Stimulated activated memory B cell treated with anti-CD40 and anti-IgM and Interleukin-4, amounts not matched to agents 10 μg/mL and 1 μg/mL and 100 μg/mL, for 72 hours (primary cell): Measurements from ENCODE around the gene SCUBE2.
A peak's percentile ranks its signal among the peaks of the same experiment; 100 is the strongest.
"Not testable (repeated sequence)": the region's sequence is repeated elsewhere in the genome, so short reads cannot be mapped to it uniquely, and the experiment has no call there.

Source experiments
- ATAC-seq: fragments of 150-1000 bp; cut with Tn5 transposase; 2 replicates; pipeline ENCODE4 v1.10.0; 2021
- H3K27ac Mint-ChIP-seq: one replicate; pipeline ENCODE4 v1.8.0; 2022; ENCODE audit warnings: mild to moderate bottlenecking, mixed read lengths
- H3K27me3 Mint-ChIP-seq: one replicate; pipeline ENCODE4 v1.8.0; 2022; ENCODE audit warnings: mixed read lengths
- H3K36me3 Mint-ChIP-seq: one replicate; pipeline ENCODE4 v1.8.0; 2022; ENCODE audit warnings: mixed read lengths
- H3K4me1 Mint-ChIP-seq: one replicate; pipeline ENCODE4 v1.8.0; 2022; ENCODE audit warnings: mixed read lengths
- H3K4me3 Mint-ChIP-seq: one replicate; pipeline ENCODE4 v1.8.0; 2022; ENCODE audit warnings: mild to moderate bottlenecking, moderate library complexity, mixed read lengths
- H3K9me3 Mint-ChIP-seq: one replicate; pipeline ENCODE4 v1.8.0; 2022; ENCODE audit warnings: mixed read lengths

Gene SCUBE2

GRCh38 chr11:9121469-9121796 is 30.0 kb upstream of the SCUBE2 start:
- peaks cover 9% of the 10 kb centered on the region for H3K4me1 Mint-ChIP-seq
- no peak overlapping the region for H3K27ac Mint-ChIP-seq
- no peak overlapping the region for H3K4me3 Mint-ChIP-seq
- H3K36me3 Mint-ChIP-seq: peaks cover 6% of the 10 kb centered on the region
- H3K9me3 Mint-ChIP-seq: peaks cover 4% of the 10 kb centered on the region
- ATAC-seq: no peak
- H3K27me3 Mint-ChIP-seq: peaks cover 15% of the 10 kb centered on the region

GRCh38 chr11:9120664-9121468 is 29.5 kb upstream of the SCUBE2 start:
- ATAC-seq: no peak
- H3K27ac Mint-ChIP-seq: no peak overlapping the region
- H3K36me3 Mint-ChIP-seq: peaks cover 6% of the 10 kb centered on the region
- peaks cover 4% of the 10 kb centered on the region for H3K9me3 Mint-ChIP-seq
- peaks cover 9% of the 10 kb centered on the region for H3K4me1 Mint-ChIP-seq
- no peak overlapping the region for H3K4me3 Mint-ChIP-seq
- H3K27me3 Mint-ChIP-seq: peaks cover 15% of the 10 kb centered on the region

GRCh38 chr11:9118277-9118676 is 26.9 kb upstream of the SCUBE2 start:
- ATAC-seq: no peak
- H3K27ac Mint-ChIP-seq: no peak overlapping the region
- H3K36me3 Mint-ChIP-seq: peaks cover 2% of the 10 kb centered on the region
- peaks cover 1% of the 10 kb centered on the region for H3K9me3 Mint-ChIP-seq
- H3K27me3 Mint-ChIP-seq: peaks cover 15% of the 10 kb centered on the region
- no peak overlapping the region for H3K4me3 Mint-ChIP-seq
- H3K4me1 Mint-ChIP-seq: peaks cover 5% of the 10 kb centered on the region

- no peak for ATAC-seq
These were observed 20.7 kb upstream of the SCUBE2 start for GRCh38 chr11:9112075-9112474.

GRCh38 chr11:9109858-9110731 is 18.7 kb upstream of the SCUBE2 start:
- peaks cover 9% of the 10 kb centered on the region for H3K27me3 Mint-ChIP-seq
- no peak overlapping the region for H3K27ac Mint-ChIP-seq
- H3K36me3 Mint-ChIP-seq: no peaks in the 10 kb centered on the region
- no peaks in the 10 kb centered on the region for H3K4me1 Mint-ChIP-seq
- no peak overlapping the region for H3K4me3 Mint-ChIP-seq
- ATAC-seq: no peak
- peaks cover 7% of the 10 kb centered on the region for H3K9me3 Mint-ChIP-seq

More at GRCh38 chr11:9112075-9112474, 20.7 kb upstream of the SCUBE2 start:
- H3K27ac Mint-ChIP-seq: no peak overlapping the region
- H3K4me1 Mint-ChIP-seq: no peaks in the 10 kb centered on the region
- no peak overlapping the region for H3K4me3 Mint-ChIP-seq
- peaks cover 9% of the 10 kb centered on the region for H3K27me3 Mint-ChIP-seq
- H3K9me3 Mint-ChIP-seq: peaks cover 7% of the 10 kb centered on the region
- H3K36me3 Mint-ChIP-seq: no peaks in the 10 kb centered on the region

- ATAC-seq: no peak
- H3K4me3 Mint-ChIP-seq: no peak overlapping the region
These were observed 13.2 kb upstream of the SCUBE2 start for GRCh38 chr11:9104580-9104979.

GRCh38 chr11:9103542-9104276 is 12.3 kb upstream of the SCUBE2 start:
- ATAC-seq: no peak
- H3K36me3 Mint-ChIP-seq: no peaks in the 10 kb centered on the region
- no peaks in the 10 kb centered on the region for H3K9me3 Mint-ChIP-seq
- no peak overlapping the region for H3K4me3 Mint-ChIP-seq
- H3K4me1 Mint-ChIP-seq: no peaks in the 10 kb centered on the region
- H3K27me3 Mint-ChIP-seq: peaks cover 51% of the 10 kb centered on the region
- H3K27ac Mint-ChIP-seq: no peak overlapping the region

More at GRCh38 chr11:9104580-9104979, 13.2 kb upstream of the SCUBE2 start:
- Mint-ChIP-seq H3K27ac (no peak overlapping the region), H3K9me3 (no peaks in the 10 kb centered on the region), H3K36me3 (no peaks in the 10 kb centered on the region), H3K4me1 (no peaks in the 10 kb centered on the region), H3K27me3 (peaks cover 49% of the 10 kb centered on the region)

- no peaks in the 10 kb centered on the region for H3K36me3 Mint-ChIP-seq
- ATAC-seq: no peak
- H3K4me3 Mint-ChIP-seq: no peak overlapping the region
- H3K27ac Mint-ChIP-seq: no peak overlapping the region
- H3K4me1 Mint-ChIP-seq: no peaks in the 10 kb centered on the region
- H3K27me3 Mint-ChIP-seq: peaks cover 58% of the 10 kb centered on the region
- no peaks in the 10 kb centered on the region for H3K9me3 Mint-ChIP-seq
These were observed 8.2 kb upstream of the SCUBE2 start for GRCh38 chr11:9099617-9100016.

GRCh38 chr11:9098455-9098854 is 7.1 kb upstream of the SCUBE2 start:
- not testable (repeated sequence) for H3K4me3 Mint-ChIP-seq, ATAC-seq, H3K9me3 Mint-ChIP-seq, H3K36me3 Mint-ChIP-seq, H3K27ac Mint-ChIP-seq, H3K4me1 Mint-ChIP-seq
- peaks cover 62% of the 10 kb centered on the region for H3K27me3 Mint-ChIP-seq

GRCh38 chr11:9097186-9097943 is 6.0 kb upstream of the SCUBE2 start:
- not testable (repeated sequence) for H3K9me3 Mint-ChIP-seq, H3K27ac Mint-ChIP-seq, H3K36me3 Mint-ChIP-seq, H3K4me3 Mint-ChIP-seq, ATAC-seq, H3K4me1 Mint-ChIP-seq
- H3K27me3 Mint-ChIP-seq: peaks cover 70% of the 10 kb centered on the region

GRCh38 chr11:9096427-9096826 is 5.0 kb upstream of the SCUBE2 start:
- Mint-ChIP-seq H3K27ac (no peak overlapping the region), H3K4me1 (no peaks in the 10 kb centered on the region), H3K36me3 (no peaks in the 10 kb centered on the region), H3K27me3 (peaks cover 69% of the 10 kb centered on the region), H3K4me3 (no peak overlapping the region), H3K9me3 (no peaks in the 10 kb centered on the region)
- ATAC-seq: no peak

- H3K36me3 Mint-ChIP-seq: no peaks in the 10 kb centered on the region
- no peak for ATAC-seq
- H3K9me3 Mint-ChIP-seq: no peaks in the 10 kb centered on the region
- no peak overlapping the region for H3K27ac Mint-ChIP-seq
- H3K4me3 Mint-ChIP-seq: no peak overlapping the region
- H3K27me3 Mint-ChIP-seq: peaks cover 62% of the 10 kb centered on the region
- no peaks in the 10 kb centered on the region for H3K4me1 Mint-ChIP-seq
These were observed 4.0 kb upstream of the SCUBE2 start for GRCh38 chr11:9095421-9095820.

GRCh38 chr11:9094420-9094819 is 3.0 kb upstream of the SCUBE2 start:
- H3K27ac Mint-ChIP-seq: no peak overlapping the region
- peaks cover 62% of the 10 kb centered on the region for H3K27me3 Mint-ChIP-seq

GRCh38 chr11:9092853-9093778 is 1.7 kb upstream of the SCUBE2 start:
- Mint-ChIP-seq H3K27me3 (peaks cover 68% of the 10 kb centered on the region), H3K36me3 (no peaks in the 10 kb centered on the region), H3K4me1 (no peaks in the 10 kb centered on the region), H3K9me3 (no peaks in the 10 kb centered on the region), H3K27ac (no peak overlapping the region), H3K4me3 (peak overlapping the region; percentile 12)
- no peak for ATAC-seq

More at GRCh38 chr11:9094420-9094819, 3.0 kb upstream of the SCUBE2 start:
- H3K4me1 Mint-ChIP-seq: no peaks in the 10 kb centered on the region
- H3K4me3 Mint-ChIP-seq: no peak overlapping the region
- ATAC-seq: no peak
- no peaks in the 10 kb centered on the region for H3K36me3 Mint-ChIP-seq
- H3K9me3 Mint-ChIP-seq: no peaks in the 10 kb centered on the region
